PC-3 (cell line): Measurements from ENCODE around the gene ANK2.

Experiments
- EZH2 ChIP-seq: fragments of 300-600 bp; sonication (generic); IDR thresholded peaks from one replicate; pipeline ENCODE4 v1.6.1; 2017; ENCODE audit warnings: antibody characterized with exemption, mild to moderate bottlenecking, low read length; ENCODE audit not compliant: unreplicated experiment
- TF ChIP-seq, protein P1 (sequence below): fragments of 300-600 bp; sonication (generic); conservative IDR thresholded peaks from 2 replicates; pipeline ENCODE4 v1.5.1; 2017; ENCODE audit warnings: antibody characterized with exemption, low read depth, mild to moderate bottlenecking, low read length

- TF ChIP-seq, protein P1, sequence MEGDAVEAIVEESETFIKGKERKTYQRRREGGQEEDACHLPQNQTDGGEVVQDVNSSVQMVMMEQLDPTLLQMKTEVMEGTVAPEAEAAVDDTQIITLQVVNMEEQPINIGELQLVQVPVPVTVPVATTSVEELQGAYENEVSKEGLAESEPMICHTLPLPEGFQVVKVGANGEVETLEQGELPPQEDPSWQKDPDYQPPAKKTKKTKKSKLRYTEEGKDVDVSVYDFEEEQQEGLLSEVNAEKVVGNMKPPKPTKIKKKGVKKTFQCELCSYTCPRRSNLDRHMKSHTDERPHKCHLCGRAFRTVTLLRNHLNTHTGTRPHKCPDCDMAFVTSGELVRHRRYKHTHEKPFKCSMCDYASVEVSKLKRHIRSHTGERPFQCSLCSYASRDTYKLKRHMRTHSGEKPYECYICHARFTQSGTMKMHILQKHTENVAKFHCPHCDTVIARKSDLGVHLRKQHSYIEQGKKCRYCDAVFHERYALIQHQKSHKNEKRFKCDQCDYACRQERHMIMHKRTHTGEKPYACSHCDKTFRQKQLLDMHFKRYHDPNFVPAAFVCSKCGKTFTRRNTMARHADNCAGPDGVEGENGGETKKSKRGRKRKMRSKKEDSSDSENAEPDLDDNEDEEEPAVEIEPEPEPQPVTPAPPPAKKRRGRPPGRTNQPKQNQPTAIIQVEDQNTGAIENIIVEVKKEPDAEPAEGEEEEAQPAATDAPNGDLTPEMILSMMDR, result no peak
- TF ChIP-seq EZH2, result no peak
These were observed 370.2 kb downstream of the ANK2 start for GRCh38 chr4:113419631-113420030.
